H9 (cell line): ENCODE data around the gene DPH1. TPM values are rescaled to one million over a fixed set of nuclear protein-coding genes. Genes with fewer than 3 reads are reported as not detected.
"Not testable (repeated sequence)": the region's sequence is repeated elsewhere in the genome, so short reads cannot be mapped to it uniquely, and the experiment has no call there.

Source experiments
- DNase-seq: peaks from one replicate; pipeline ENCODE4 v3.0.0-alpha.2; 2017
- H2AFZ ChIP-seq: one replicate; pipeline ENCODE4 v1.6.1; 2013; ENCODE audit warnings: mild to moderate bottlenecking, low read length, control low read depth, moderate library complexity
- H2AK5ac ChIP-seq: 2 replicates; pipeline ENCODE4 v1.6.1; 2013; ENCODE audit warnings: low read length, control low read depth, mixed read lengths; ENCODE audit not compliant: insufficient read length
- H2BK120ac ChIP-seq: one replicate; pipeline ENCODE4 v1.6.1; 2013; ENCODE audit warnings: low read depth, mild to moderate bottlenecking, low read length, control low read depth, inconsistent platforms; ENCODE audit not compliant: poor library complexity, severe bottlenecking
- H2BK12ac ChIP-seq: 2 replicates; pipeline ENCODE4 v1.6.1; 2013; ENCODE audit warnings: low read length, control low read depth, mixed read lengths, low read depth; ENCODE audit not compliant: insufficient read length
- H2BK15ac ChIP-seq: 2 replicates; pipeline ENCODE4 v1.6.1; 2013; ENCODE audit warnings: low read depth, low read length, control low read depth
- H2BK20ac ChIP-seq: one replicate; pipeline ENCODE4 v1.6.1; 2013; ENCODE audit warnings: low read depth, mild to moderate bottlenecking, low read length, control low read depth, inconsistent platforms; ENCODE audit not compliant: poor library complexity, severe bottlenecking
- H2BK5ac ChIP-seq: 2 replicates; pipeline ENCODE4 v1.6.1; 2013; ENCODE audit warnings: low read length, control low read depth, mixed read lengths; ENCODE audit not compliant: insufficient read length
- H3K14ac ChIP-seq: 2 replicates; pipeline ENCODE4 v1.6.1; 2013; ENCODE audit warnings: low read length, control low read depth; ENCODE audit not compliant: insufficient read depth
- H3K18ac ChIP-seq: 2 replicates; pipeline ENCODE4 v1.6.1; 2013; ENCODE audit warnings: low read depth, mild to moderate bottlenecking, mixed read lengths, low read length, control low read depth; ENCODE audit not compliant: insufficient read length
- H3K23ac ChIP-seq: 2 replicates; pipeline ENCODE4 v1.6.1; 2013; ENCODE audit warnings: low read length, control low read depth, mixed read lengths, low read depth; ENCODE audit not compliant: insufficient read length
- H3K23me2 ChIP-seq: 2 replicates; pipeline ENCODE4 v1.6.1; 2013; ENCODE audit warnings: low read depth, mild to moderate bottlenecking, mixed read lengths, low read length, control low read depth; ENCODE audit not compliant: insufficient read length, poor library complexity, severe bottlenecking
- H3K27ac ChIP-seq: 2 replicates; pipeline ENCODE4 v1.5.1; 2013; ENCODE audit warnings: low read length, control low read depth, mixed read lengths, low read depth; ENCODE audit not compliant: insufficient read length
- H3K27me3 ChIP-seq: 2 replicates; pipeline ENCODE4 v1.6.1; 2013; ENCODE audit warnings: low read length, control low read depth, inconsistent platforms; ENCODE audit not compliant: insufficient read depth
- H3K4ac ChIP-seq: 2 replicates; pipeline ENCODE4 v1.6.1; 2013; ENCODE audit warnings: low read depth, mild to moderate bottlenecking, control low read depth, inconsistent platforms, low read length, moderate library complexity
- H3K4me1 ChIP-seq: 2 replicates; pipeline ENCODE4 v1.6.1; 2013; ENCODE audit warnings: low read length, control low read depth, inconsistent platforms; ENCODE audit not compliant: insufficient read depth
- H3K4me2 ChIP-seq: 2 replicates; pipeline ENCODE4 v1.6.1; 2013; ENCODE audit warnings: low read length, control low read depth, mixed read lengths; ENCODE audit not compliant: insufficient read length, insufficient read depth
- H3K56ac ChIP-seq: 2 replicates; pipeline ENCODE4 v1.6.1; 2013; ENCODE audit warnings: low read depth, mild to moderate bottlenecking, mixed read lengths, low read length, control low read depth; ENCODE audit not compliant: insufficient read length
- H3K79me1 ChIP-seq: 2 replicates; pipeline ENCODE4 v1.6.1; 2013; ENCODE audit warnings: low read depth, mild to moderate bottlenecking, moderate library complexity, low read length, control low read depth, inconsistent platforms; ENCODE audit not compliant: insufficient read depth, poor library complexity, severe bottlenecking
- H3K79me2 ChIP-seq: 2 replicates; pipeline ENCODE4 v1.6.1; 2013; ENCODE audit warnings: low read length, control low read depth, inconsistent platforms; ENCODE audit not compliant: insufficient read depth
- H3K9ac ChIP-seq: 2 replicates; pipeline ENCODE4 v1.6.1; 2013; ENCODE audit warnings: low read length, control low read depth, mixed read lengths; ENCODE audit not compliant: insufficient read length; ENCODE audit errors: extremely low read depth
- H3K9me3 ChIP-seq: one replicate; pipeline ENCODE4 v1.6.1; 2013; ENCODE audit warnings: low read depth, low read length, inconsistent platforms; ENCODE audit not compliant: control insufficient read depth
- H3T11ph ChIP-seq: one replicate; pipeline ENCODE4 v1.6.1; 2013; ENCODE audit warnings: mild to moderate bottlenecking, low read length, control low read depth, inconsistent platforms
- H4K20me1 ChIP-seq: one replicate; pipeline ENCODE4 v1.6.1; 2013; ENCODE audit not compliant: control insufficient read depth, insufficient read length, insufficient read depth
- H4K5ac ChIP-seq: 2 replicates; pipeline ENCODE4 v1.6.1; 2013; ENCODE audit warnings: low read depth, mild to moderate bottlenecking, mixed read lengths, low read length, control low read depth; ENCODE audit not compliant: insufficient read length
- H4K8ac ChIP-seq: replicated peaks from 2 replicates; pipeline ENCODE4 v1.6.1; 2013; ENCODE audit warnings: low read length, control low read depth, mixed read lengths, low read depth; ENCODE audit not compliant: insufficient read length
- H4K91ac ChIP-seq: 2 replicates; pipeline ENCODE4 v1.6.1; 2013; ENCODE audit warnings: low read depth, mild to moderate bottlenecking, moderate library complexity, mixed read lengths, low read length, control low read depth; ENCODE audit not compliant: insufficient read length
- H3K27ac Mint-ChIP-seq, 3 experiments: 2 replicates in 2 of 3; 3 replicates in 1 of 3; pipeline ENCODE4 v1.8.0; 2020 to 2021; ENCODE audit warnings: mixed read lengths in 3 of 3, mild to moderate bottlenecking in 1 of 3, moderate library complexity in 1 of 3
- H3K27me3 Mint-ChIP-seq: 2 replicates; pipeline ENCODE4 v1.8.0; 2021; ENCODE audit warnings: low read depth, mild to moderate bottlenecking, moderate library complexity, mixed read lengths
- H3K36me3 Mint-ChIP-seq, 3 experiments: 2 replicates in 2 of 3; 3 replicates in 1 of 3; pipeline ENCODE4 v1.8.0; 2020 to 2021; ENCODE audit warnings: low read depth in 3 of 3, mixed read lengths in 3 of 3; ENCODE audit not compliant: insufficient read depth in 1 of 3
- H3K4me1 Mint-ChIP-seq, 2 experiments: 2 replicates each; pipeline ENCODE4 v1.8.0; 2020; ENCODE audit warnings: mixed read lengths in 2 of 2
- H3K4me3 Mint-ChIP-seq, 2 experiments: 2 replicates in 1 of 2; 3 replicates in 1 of 2; pipeline ENCODE4 v1.8.0; 2020 to 2021; ENCODE audit warnings: mild to moderate bottlenecking in 2 of 2, mixed read lengths in 2 of 2, moderate library complexity in 1 of 2
- H3K9me3 Mint-ChIP-seq, 2 experiments: 2 replicates in 1 of 2; 3 replicates in 1 of 2; pipeline ENCODE4 v1.8.0; 2020; ENCODE audit warnings: mild to moderate bottlenecking in 2 of 2, mixed read lengths in 2 of 2, moderate library complexity in 1 of 2
- CTCF ChIP-seq: fragments of 200-600 bp; sonication (generic); conservative IDR thresholded peaks from 3 replicates; pipeline ENCODE4 v1.8.0; 2021; ENCODE audit warnings: antibody characterized with exemption, mild to moderate bottlenecking
- WGBS: extraction: QIAGEN DNeasy Blood & Tissue Kit; methylation state at CpG from one replicate; pipeline ENCODE4 v1.1.7; 2013; ENCODE audit warnings: missing lambda C conversion rate, low lambda C conversion rate, mixed read lengths; ENCODE audit not compliant: insufficient read length; ENCODE audit errors: extremely low coverage; 5-methylcytosine and 5-hydroxymethylcytosine counted together
- total RNA-seq: library from RNA; stranded (reverse); gene quantifications from 2 replicates; pipeline ENCODE4 v1.2.1, GENCODE V29; 2021

DPH1 gene
- total RNA-seq, 1 experiment from 2014 or later, result 27.5 TPM

GRCh38 chr17:2012499-2012898 is 17.5 kb upstream of the DPH1 start:
- no peak for DNase-seq
- Histone ChIP-seq H2AK5ac (no peak overlapping the region), H2BK120ac (no peak overlapping the region), H2BK5ac (no peak overlapping the region), H3K9me3 (no peaks in the 10 kb centered on the region), H4K5ac (no peak overlapping the region), H3K79me2 (no peaks in the 10 kb centered on the region), H3K9ac (no peak overlapping the region), H3K27me3 (no peaks in the 10 kb centered on the region; the same call in 1 of the 2 replicates), H2BK12ac (no peak overlapping the region), H3K14ac (no peak overlapping the region), H3K56ac (no peak overlapping the region), H3K27ac (no peak overlapping the region), H3K18ac (no peak overlapping the region), H4K91ac (no peak overlapping the region), H2BK15ac (no peak overlapping the region), H4K20me1 (peaks cover 2% of the 10 kb centered on the region), H3K4me1 (no peaks in the 10 kb centered on the region; the same call in 1 of the 2 replicates), H3T11ph (no peak overlapping the region), H4K8ac (no peak overlapping the region), H2BK20ac (no peak overlapping the region), H3K4ac (no peak overlapping the region), H3K4me2 (no peak overlapping the region), H3K23ac (no peak overlapping the region), H2AFZ (no peak overlapping the region), H3K23me2 (no peaks in the 10 kb centered on the region), H3K79me1 (no peaks in the 10 kb centered on the region)
- H3K27ac Mint-ChIP-seq, result no peak overlapping the region
- peaks cover 14 to 21% of the 10 kb centered on the region in 2 experiments for H3K4me1 Mint-ChIP-seq
- peaks cover 81% of the 10 kb centered on the region for H3K27me3 Mint-ChIP-seq
- no peaks in the 10 kb centered on the region; a peak in 2 of 5 replicates for H3K9me3 Mint-ChIP-seq
- no CpG with 5 or more reads among the region's 4 CpGs for WGBS
- H3K36me3 Mint-ChIP-seq, result no peaks in the 10 kb centered on the region
- no peak for TF ChIP-seq CTCF
- peak overlapping the region in 1 of 2 experiments; percentile 18; a peak in 1 of 5 replicates for H3K4me3 Mint-ChIP-seq

- not testable (repeated sequence) for H3K9ac ChIP-seq, H2BK12ac ChIP-seq, H3K79me2 ChIP-seq, H3T11ph ChIP-seq, H3K23me2 ChIP-seq, H4K5ac ChIP-seq, DNase-seq, H3K36me3 Mint-ChIP-seq, H3K56ac ChIP-seq, H3K9me3 ChIP-seq, H2BK5ac ChIP-seq, H3K18ac ChIP-seq, H3K27me3 ChIP-seq, H2BK120ac ChIP-seq, H2AFZ ChIP-seq, H3K27ac ChIP-seq, H2BK15ac ChIP-seq, H4K8ac ChIP-seq, H3K23ac ChIP-seq, H3K9me3 Mint-ChIP-seq, H3K4me1 ChIP-seq, H3K4me2 ChIP-seq, H2AK5ac ChIP-seq, H3K4ac ChIP-seq, H3K14ac ChIP-seq, H2BK20ac ChIP-seq, H3K27ac Mint-ChIP-seq, H4K91ac ChIP-seq, H4K20me1 ChIP-seq, H3K79me1 ChIP-seq, H3K4me3 Mint-ChIP-seq
- Mint-ChIP-seq H3K4me1 (peaks cover 14 to 21% of the 10 kb centered on the region in 2 experiments), H3K27me3 (peaks cover 88% of the 10 kb centered on the region)
- WGBS, result no CpG with 5 or more reads among the region's 6 CpGs
These were observed 16.5 kb upstream of the DPH1 start for GRCh38 chr17:2013220-2013993.
